ENCODE results near the gene RAB35. TPM values are rescaled to one million over a fixed set of nuclear protein-coding genes. Genes with fewer than 3 reads are reported as not detected.

RAB35 gene
- total RNA-seq, 1 experiment from 2014 or later = 62.0 TPM

- DNase-seq (ENCODE audit: low read depth, low spot score) = no peak
- no peak for ATAC-seq
- Histone ChIP-seq H3K27me3 (ENCODE audit: control insufficient read depth, insufficient read depth, low read length) (no peaks in the 10 kb centered on the region), H3K27ac (ENCODE audit: low read length) (no peak overlapping the region), H3K4me1 (ENCODE audit: control insufficient read depth, insufficient read depth, low read length) (peaks cover 10% of the 10 kb centered on the region), H3K9me3 (ENCODE audit: control insufficient read depth, insufficient read depth, low read depth, low read length) (no peaks in the 10 kb centered on the region), H3K36me3 (ENCODE audit: control insufficient read depth, insufficient read depth, low read length) (no peaks in the 10 kb centered on the region), H3K4me3 (ENCODE audit: low read depth in 2 of 2, low read length in 2 of 2) (no peak overlapping the region)
- no TSS peak for BruUV-seq (replicated peaks)
- intact Hi-C loops (cut with micrococcal nuclease; ENCODE audit: unreplicated experiment) = no loop called here
- POLR2A ChIA-PET = no interaction called here
- no peak for TF ChIP-seq CTCF (IDR thresholded peaks at IDR 0.05)
- TF ChIP-seq SIN3A (IDR thresholded peaks at IDR 0.05; ENCODE audit: borderline replicate concordance, insufficient read depth, low read depth, low read length) = no peak
- TF ChIP-seq TCF7L2 (IDR thresholded peaks at IDR 0.05; ENCODE audit: low read depth, low read length) = no peak
- no peak for TF ChIP-seq POLR2AphosphoS5 (IDR thresholded peaks at IDR 0.05; ENCODE audit: low read depth, low read length)
- TF ChIP-seq REST (IDR thresholded peaks at IDR 0.05; ENCODE audit: insufficient read depth in 1 of 2, low read depth in 2 of 2, low read length in 1 of 2) = no peak
- in situ Hi-C loops (cut with HindIII; ENCODE audit: low pct_unique_long_range_greater_than_20kb, low sequenced_read_pairs) = no loop called here
- CTCF ChIA-PET = no interaction called here
Measured at GRCh38 chr12:120091371-120092090, 25.0 kb downstream of the RAB35 start.

GRCh38 chr12:120090626-120091295 is 25.8 kb downstream of the RAB35 start:
- no peaks in the 10 kb centered on the region for H3K36me3 ChIP-seq (ENCODE audit: control insufficient read depth, insufficient read depth, low read length)
- H3K9me3 ChIP-seq (ENCODE audit: control insufficient read depth, insufficient read depth, low read depth, low read length) = no peaks in the 10 kb centered on the region
- H3K27ac ChIP-seq (ENCODE audit: low read length) = no peak overlapping the region
- TF ChIP-seq CTCF (IDR thresholded peaks at IDR 0.05) = no peak
- TF ChIP-seq TCF7L2 (IDR thresholded peaks at IDR 0.05; ENCODE audit: low read depth, low read length) = no peak
- no TSS peak for BruUV-seq (replicated peaks)
- no peak for DNase-seq (ENCODE audit: low read depth, low spot score)
- ChIA-PET POLR2A (no interaction called here), CTCF (no interaction called here)
- no peak for ATAC-seq
- in situ Hi-C loops (cut with HindIII; ENCODE audit: low pct_unique_long_range_greater_than_20kb, low sequenced_read_pairs) = no loop called here
- intact Hi-C loops (cut with micrococcal nuclease; ENCODE audit: unreplicated experiment) = no loop called here
- H3K27me3 ChIP-seq (ENCODE audit: control insufficient read depth, insufficient read depth, low read length) = no peaks in the 10 kb centered on the region
- peaks cover 17% of the 10 kb centered on the region for H3K4me1 ChIP-seq (ENCODE audit: control insufficient read depth, insufficient read depth, low read length)
- H3K4me3 ChIP-seq (ENCODE audit: low read depth in 2 of 2, low read length in 2 of 2) = no peak overlapping the region

All from Panc1 (cell line).